HepG2 (cell line): ENCODE data around the gene LIPH. TPM values are rescaled to one million over a fixed set of nuclear protein-coding genes. Genes with fewer than 3 reads are reported as not detected.

Experiments used
- ATAC-seq: fragments of 200-7000 bp; cut with Tn5 transposase; 3 replicates; pipeline ENCODE4 v1.9.1; 2020; ENCODE audit warnings: mild to moderate bottlenecking, moderate library complexity
- BruUV-seq: library from RNA; stranded (reverse); fragments of 400-500 nt; replicated peaks from 2 replicates; lab custom pipeline; 2021; lab: Mats Ljungman, UMichigan
- CTCF ChIA-PET: fragments of 300-600 bp; formaldehyde crosslinking; extraction: SDS; loops from one replicate; lab custom pipeline; 2021; ENCODE audit warnings: low total read pairs, inconsistent platforms, low intra/inter-chr PET ratio; lab: Yijun Ruan, JAX
- POLR2A ChIA-PET: fragments of 350-600 bp; sonication (Branson Sonifier 250); formaldehyde crosslinking; loops from one replicate; lab custom pipeline; 2020; ENCODE audit warnings: antibody characterized with exemption, inconsistent platforms; lab: Yijun Ruan, JAX
- DNase-seq: peaks from one replicate; pipeline ENCODE4 v3.0.0-alpha.2; 2015; ENCODE audit warnings: low spot score
- FAIRE-seq: peaks from 3 replicates; lab custom pipeline; 2011; peaks lifted over from hg19 to GRCh38; lab: Jason Lieb, UNC
- H2AFZ ChIP-seq: one replicate; pipeline ENCODE4 v1.6.1; 2011; ENCODE audit warnings: low read length, inconsistent platforms
- H3K27ac ChIP-seq: fragments of 300-600 bp; 3 replicates; pipeline ENCODE4 v1.8.0; 2011; ENCODE audit warnings: mixed run types, mild to moderate bottlenecking, mixed read lengths, low read length, inconsistent platforms; ENCODE audit not compliant: insufficient read depth; ENCODE audit errors: extremely low read length
- H3K27me3 ChIP-seq, 2 experiments: fragments of 200-600 bp in 1 of 2; 2 replicates in 1 of 2; 3 replicates in 1 of 2; pipeline versions ENCODE4 v1.6.0 to v1.8.0; 2011; ENCODE audit warnings: low read length in 2 of 2, mild to moderate bottlenecking in 2 of 2, moderate library complexity in 2 of 2, inconsistent platforms in 1 of 2; ENCODE audit not compliant: insufficient read depth in 2 of 2, control insufficient read depth in 1 of 2
- H3K36me3 ChIP-seq, 2 experiments: fragments of 200-600 bp in 1 of 2; replicated peaks in 1 of 2; 2 replicates in 1 of 2; 3 replicates in 1 of 2; pipeline versions ENCODE4 v1.5.1 to v1.8.0; 2011; ENCODE audit warnings: low read length in 2 of 2, inconsistent platforms in 1 of 2; ENCODE audit not compliant: insufficient read depth in 2 of 2, control insufficient read depth in 1 of 2
- H3K4me1 ChIP-seq: 2 replicates; pipeline ENCODE4 v1.5.1; 2012; ENCODE audit warnings: low read length, inconsistent platforms; ENCODE audit not compliant: insufficient read depth
- H3K4me2 ChIP-seq: 2 replicates; pipeline ENCODE4 v1.6.0; 2011; ENCODE audit warnings: low read depth, low read length, inconsistent platforms
- H3K4me3 ChIP-seq, 3 experiments: fragments of 200-600 bp in 1 of 3; sonication (generic), shearing (Covaris generic) in 1 of 3; replicated peaks in 1 of 3; 2 replicates each; pipeline ENCODE4 v1.5.1; 2011 to 2016; ENCODE audit warnings: low read length in 3 of 3, inconsistent platforms in 2 of 3, low read depth in 2 of 3, mild to moderate bottlenecking in 2 of 3, control low read depth in 1 of 3, mixed read lengths in 1 of 3; ENCODE audit not compliant: insufficient read depth in 1 of 3
- H3K79me2 ChIP-seq: one replicate; pipeline ENCODE4 v1.6.1; 2011; ENCODE audit warnings: low read length, inconsistent platforms; ENCODE audit not compliant: insufficient read depth
- H3K9ac ChIP-seq: 2 replicates; pipeline ENCODE4 v1.6.0; 2011; ENCODE audit warnings: mild to moderate bottlenecking, low read depth, low read length, inconsistent platforms; ENCODE audit not compliant: insufficient read depth
- H3K9me3 ChIP-seq: 2 replicates; pipeline ENCODE4 v1.5.1; 2012; ENCODE audit warnings: mild to moderate bottlenecking, low read length
- H4K20me1 ChIP-seq: 2 replicates; pipeline ENCODE4 v1.6.0; 2011; ENCODE audit warnings: inconsistent platforms, mild to moderate bottlenecking, low read length, moderate library complexity; ENCODE audit not compliant: insufficient read depth
- HIVEP1 ChIP-seq: sonication (generic); formaldehyde crosslinking; IDR thresholded peaks from 2 replicates; pipeline ENCODE4 v1.4.0; 2020; ENCODE audit warnings: mild to moderate bottlenecking, missing genetic modification reagents
- HOXA3 ChIP-seq: sonication (generic); formaldehyde crosslinking; IDR thresholded peaks from 2 replicates; pipeline ENCODE4 v1.5.0; 2020; ENCODE audit warnings: missing genetic modification reagents
- KDM4B ChIP-seq: sonication (generic); formaldehyde crosslinking; IDR thresholded peaks from 2 replicates; pipeline ENCODE4 v1.4.0; 2020; ENCODE audit warnings: missing genetic modification reagents
- KLF9 ChIP-seq: IDR thresholded peaks from 2 replicates; pipeline ENCODE4 v1.6.1; 2016; ENCODE audit warnings: low read depth
- RFXANK ChIP-seq: IDR thresholded peaks from 2 replicates; pipeline ENCODE4 v1.6.1; 2016
- SOX13 ChIP-seq, 3 experiments: fragments of 450-650 bp in 1 of 3; sonication (generic) in 1 of 3; formaldehyde crosslinking in 1 of 3; IDR thresholded peaks in 2 of 3; conservative IDR thresholded peaks in 1 of 3; 2 replicates each; pipeline versions ENCODE4 v1.5.0 to v1.6.1; 2016 to 2020; ENCODE audit warnings: antibody characterized with exemption in 1 of 3, mild to moderate bottlenecking in 1 of 3, missing compliant biosample characterization in 1 of 3, missing genetic modification reagents in 1 of 3, moderate library complexity in 1 of 3
- SOX5 ChIP-seq: IDR thresholded peaks from 2 replicates; pipeline ENCODE4 v1.6.1; 2016; ENCODE audit warnings: borderline replicate concordance
- TAF1 ChIP-seq: sonication (generic); formaldehyde crosslinking; IDR thresholded peaks from 2 replicates; pipeline ENCODE4 v1.4.0; 2020; ENCODE audit warnings: missing genetic modification reagents
- U2AF1 ChIP-seq: fragments of 200-400 bp; formaldehyde crosslinking; optimal IDR thresholded peaks from 2 replicates; pipeline ENCODE3; 2017; ENCODE audit warnings: mild to moderate bottlenecking, low read depth, low read length
- whole genome bisulfite sequencing: methylation state at CpG from one replicate; pipeline ENCODE4 v1.1.6; 2017; ENCODE audit warnings: low lambda C conversion rate; 5-methylcytosine and 5-hydroxymethylcytosine counted together
- in situ Hi-C: cut with HindIII; loops from 2 replicates; pipeline ENCODE4 v1.10.0; 2017; ENCODE audit warnings: low pct_unique_long_range_greater_than_20kb; ENCODE audit not compliant: extremely low pct_ligation_motif_present
- intact Hi-C: fragments of 100-400 bp; cut with micrococcal nuclease; formaldehyde crosslinking; loops from one replicate; pipeline ENCODE4 v1.10.0; 2022; ENCODE audit not compliant: unreplicated experiment
- polyA plus RNA-seq, 8 experiments: library from polyadenylated mRNA; depleted of rRNA in 3 of 8; stranded (reverse) in 7 of 8; unstranded in 1 of 8; fragments of >200 nt; fragmentation: Illumina TruSeq in 4 of 8; extraction: Trizol in 4 of 8; gene quantifications; 2 replicates each; pipeline versions ENCODE4 v1.2.1 to v1.2.3, GENCODE V29; 2011 to 2016; ENCODE audit warnings: low read depth in 4 of 8, missing spikeins in 1 of 8, mixed read lengths in 1 of 8; ENCODE audit not compliant: insufficient read depth in 1 of 8
- total RNA-seq, 5 experiments: library from RNA; depleted of rRNA; stranded (reverse); fragments of >200 nt; fragmentation: Illumina TruSeq; extraction: Trizol; gene quantifications; 2 replicates each; pipeline ENCODE4 v1.2.3, GENCODE V29; 2016; ENCODE audit warnings: low read depth in 1 of 5
- TF ChIP-seq, protein P1 (sequence below): IDR thresholded peaks from 2 replicates; pipeline ENCODE4 v1.6.1; 2016; ENCODE audit warnings: low read depth, control low read depth

LIPH gene
- total and polyA plus RNA-seq, 2 of the 13 experiments (the other 11 are each of a cell fraction or from before 2014, with no cell fraction given): 0.09 to 0.34 TPM

DNA sequence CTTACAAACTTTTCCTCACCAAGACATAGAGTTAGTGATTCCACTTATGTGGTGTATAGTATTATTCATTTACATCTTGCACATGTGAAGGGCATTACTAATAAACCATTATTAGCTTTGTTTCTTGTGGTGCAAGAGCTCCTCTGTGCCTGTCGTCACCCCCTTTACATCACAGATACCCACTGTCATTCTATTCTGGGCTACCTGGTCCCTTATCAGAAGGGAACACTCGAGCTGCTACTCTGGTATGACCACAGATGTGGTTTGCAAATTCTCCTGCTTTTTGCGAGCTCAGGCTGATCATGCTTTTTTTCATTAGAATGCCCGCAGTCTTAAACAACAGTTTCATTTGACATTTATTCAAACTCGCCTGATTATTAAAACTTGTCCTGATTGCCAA, 19.8 kb upstream of the LIPH start:
- FAIRE-seq: no peak
- peaks cover 0 to 2% of the 10 kb centered on the region in 2 experiments; a peak in 1 of 5 replicates for H3K27me3 ChIP-seq
- 44% methylated on average over 5 of the region's 5 CpGs for WGBS
- ChIA-PET POLR2A (no interaction called here), CTCF (no interaction called here)
- peaks cover 6% of the 10 kb centered on the region; the same call in 1 of the 2 replicates for H3K4me1 ChIP-seq
- BruUV-seq: no TSS peak
- H3K79me2 ChIP-seq: no peaks in the 10 kb centered on the region
- H3K9ac ChIP-seq: no peak overlapping the region
- no peaks in the 10 kb centered on the region for H4K20me1 ChIP-seq
- in situ Hi-C loops: no loop called here
- H3K4me3 ChIP-seq: no peak overlapping the region
- no peak overlapping the region for H2AFZ ChIP-seq
- intact Hi-C loops: no loop called here
- H3K9me3 ChIP-seq: peaks cover 13% of the 10 kb centered on the region; the same call in 1 of the 2 replicates
- no peak for ATAC-seq
- no peak for DNase-seq
- H3K27ac ChIP-seq: no peak overlapping the region
- TF ChIP-seq KLF9 (CRISPR knock-in tag): no peak
- no peak for TF ChIP-seq HIVEP1 (CRISPR knock-in tag)
- no peak for TF ChIP-seq U2AF1
- TF ChIP-seq SOX13 (IDR thresholded peaks at IDR 0.05): no peak
- TF ChIP-seq SOX13 (CRISPR knock-in tag; conservative IDR thresholded peaks at IDR 0.05 in 1 of 2, IDR thresholded peaks at IDR 0.05 in 1 of 2): no peak
- TF ChIP-seq HOXA3 (CRISPR knock-in tag): no peak
- no peak for TF ChIP-seq TAF1 (CRISPR knock-in tag)
- TF ChIP-seq, protein P1, sequence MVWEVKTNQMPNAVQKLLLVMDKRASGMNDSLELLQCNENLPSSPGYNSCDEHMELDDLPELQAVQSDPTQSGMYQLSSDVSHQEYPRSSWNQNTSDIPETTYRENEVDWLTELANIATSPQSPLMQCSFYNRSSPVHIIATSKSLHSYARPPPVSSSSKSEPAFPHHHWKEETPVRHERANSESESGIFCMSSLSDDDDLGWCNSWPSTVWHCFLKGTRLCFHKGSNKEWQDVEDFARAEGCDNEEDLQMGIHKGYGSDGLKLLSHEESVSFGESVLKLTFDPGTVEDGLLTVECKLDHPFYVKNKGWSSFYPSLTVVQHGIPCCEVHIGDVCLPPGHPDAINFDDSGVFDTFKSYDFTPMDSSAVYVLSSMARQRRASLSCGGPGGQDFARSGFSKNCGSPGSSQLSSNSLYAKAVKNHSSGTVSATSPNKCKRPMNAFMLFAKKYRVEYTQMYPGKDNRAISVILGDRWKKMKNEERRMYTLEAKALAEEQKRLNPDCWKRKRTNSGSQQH: no peak
- no peak for TF ChIP-seq KDM4B (CRISPR knock-in tag)
- no peak for TF ChIP-seq RFXANK (CRISPR knock-in tag)
- no peak for TF ChIP-seq SOX5 (CRISPR knock-in tag)
- TF ChIP-seq, all 625 proteins: peak for 0
- Histone ChIP-seq H3K4me2 (no peak overlapping the region), H3K36me3 (no peaks in the 10 kb centered on the region)
